ENCODE measurements around the gene AHSA1.

Gene AHSA1

GRCh38 chr14:77511486-77512162 is 53.7 kb downstream of the AHSA1 start:
- DNase-seq, result no peak

- no peak for DNase-seq
Measured at GRCh38 chr14:77516126-77516525, 58.2 kb downstream of the AHSA1 start.
